Measurements from ENCODE around the gene COX7B2. TPM values are rescaled to one million over a fixed set of nuclear protein-coding genes. Genes with fewer than 3 reads are reported as not detected.

COX7B2 gene
- total RNA-seq, 1 experiment from 2014 or later: 15.4 TPM

- intact Hi-C loops (cut with micrococcal nuclease; ENCODE audit: unreplicated experiment): no loop called here
- TF ChIP-seq CTCF (conservative IDR thresholded peaks at IDR 0.05) (no peak), EZH2 (IDR thresholded peaks at IDR 0.05; ENCODE audit: low read depth) (no peak)
- Histone ChIP-seq H3K4me2 (no peak overlapping the region), H3K4me3 (no peak overlapping the region), H2AFZ (no peak overlapping the region), H3K27ac (no peak overlapping the region), H3K9me2 (ENCODE audit: insufficient read depth) (no peaks in the 10 kb centered on the region), H4K20me1 (ENCODE audit: insufficient read depth) (no peaks in the 10 kb centered on the region), H3K9me3 (ENCODE audit: insufficient read depth, low read depth) (no peaks in the 10 kb centered on the region), H3K36me3 (ENCODE audit: low read depth) (no peaks in the 10 kb centered on the region), H3F3A (ENCODE audit: insufficient read depth, low read depth) (no peaks in the 10 kb centered on the region), H3K27me3 (ENCODE audit: insufficient read depth, low read depth) (no peaks in the 10 kb centered on the region), H3K4me1 (replicated peaks; ENCODE audit: insufficient read depth) (no peaks in the 10 kb centered on the region), H3K79me2 (ENCODE audit: low read depth) (no peaks in the 10 kb centered on the region)
- ChIA-PET CTCF (interaction anchor here (0.7 kb wide), 1 partner anchor 166 kb away, joined by 4 read pairs; no protein-coding TSS in a partner anchor), POLR2A (ENCODE audit: unreplicated experiment) (no interaction called here)
- no peak for DNase-seq
- BruUV-seq (replicated peaks): no TSS peak
These were observed 45.6 kb upstream of the COX7B2 start for GRCh38 chr4:46954643-46955042.

GRCh38 chr4:46953564-46953963 lies 44.5 kb upstream of the COX7B2 start:
- no peaks in the 10 kb centered on the region for H3K79me2 ChIP-seq (ENCODE audit: low read depth)
- H2AFZ ChIP-seq: no peak overlapping the region
- BruUV-seq (replicated peaks): no TSS peak
- TF ChIP-seq EZH2 (IDR thresholded peaks at IDR 0.05; ENCODE audit: low read depth) (no peak), CTCF (conservative IDR thresholded peaks at IDR 0.05) (no peak)
- H3K9me3 ChIP-seq (ENCODE audit: insufficient read depth, low read depth): no peaks in the 10 kb centered on the region
- POLR2A ChIA-PET (ENCODE audit: unreplicated experiment): no interaction called here
- CTCF ChIA-PET: no interaction called here
- intact Hi-C loops (cut with micrococcal nuclease; ENCODE audit: unreplicated experiment): no loop called here
- H3K4me1 ChIP-seq (replicated peaks; ENCODE audit: insufficient read depth): no peaks in the 10 kb centered on the region
- H3K4me2 ChIP-seq: no peak overlapping the region
- H3F3A ChIP-seq (ENCODE audit: insufficient read depth, low read depth): no peaks in the 10 kb centered on the region
- no peak overlapping the region for H3K27ac ChIP-seq
- no peak for DNase-seq
- no peaks in the 10 kb centered on the region for H3K36me3 ChIP-seq (ENCODE audit: low read depth)
- no peaks in the 10 kb centered on the region for H4K20me1 ChIP-seq (ENCODE audit: insufficient read depth)
- no peaks in the 10 kb centered on the region; the same call in 1 of the 2 replicates for H3K9me2 ChIP-seq (ENCODE audit: insufficient read depth)
- H3K27me3 ChIP-seq (ENCODE audit: insufficient read depth, low read depth): no peaks in the 10 kb centered on the region
- no peak overlapping the region for H3K4me3 ChIP-seq

DNA sequence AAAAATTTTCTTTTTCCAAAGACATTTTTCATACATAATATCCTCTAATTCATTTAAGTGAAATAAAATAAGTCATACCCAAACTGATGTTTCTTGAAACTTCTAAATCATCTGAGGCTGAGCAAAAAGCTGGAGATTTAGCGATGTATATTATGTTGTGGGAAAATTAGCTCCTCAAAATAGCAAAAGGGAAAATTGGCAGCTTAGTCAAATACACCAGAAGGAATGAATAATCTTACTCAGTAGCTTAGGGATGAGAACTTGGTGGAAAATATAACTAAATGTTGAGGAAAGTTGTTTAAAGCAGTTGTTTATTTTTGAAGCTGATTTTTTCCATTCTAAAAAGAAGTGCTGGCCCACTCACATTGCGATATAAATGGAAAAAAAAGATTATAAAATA lies 43.4 kb upstream of the COX7B2 start:
- ChIA-PET CTCF (no interaction called here), POLR2A (ENCODE audit: unreplicated experiment) (no interaction called here)
- Histone ChIP-seq H3F3A (ENCODE audit: insufficient read depth, low read depth) (no peaks in the 10 kb centered on the region), H3K9me2 (ENCODE audit: insufficient read depth) (no peaks in the 10 kb centered on the region; the same call in 1 of the 2 replicates), H3K27ac (no peak overlapping the region), H3K4me1 (replicated peaks; ENCODE audit: insufficient read depth) (no peaks in the 10 kb centered on the region), H4K20me1 (ENCODE audit: insufficient read depth) (no peaks in the 10 kb centered on the region), H2AFZ (no peak overlapping the region), H3K4me2 (no peak overlapping the region), H3K4me3 (no peak overlapping the region), H3K9me3 (ENCODE audit: insufficient read depth, low read depth) (no peaks in the 10 kb centered on the region), H3K79me2 (ENCODE audit: low read depth) (no peaks in the 10 kb centered on the region), H3K36me3 (ENCODE audit: low read depth) (no peaks in the 10 kb centered on the region), H3K27me3 (ENCODE audit: insufficient read depth, low read depth) (no peaks in the 10 kb centered on the region)
- DNase-seq: no peak
- BruUV-seq (replicated peaks): no TSS peak
- TF ChIP-seq CTCF (conservative IDR thresholded peaks at IDR 0.05): no peak
- TF ChIP-seq EZH2 (IDR thresholded peaks at IDR 0.05; ENCODE audit: low read depth): no peak
- intact Hi-C loops (cut with micrococcal nuclease; ENCODE audit: unreplicated experiment): no loop called here
